GM23338 (cell line): ENCODE data around the gene SIVA1.

Source experiments
- CREB1 ChIP-seq: fragments of 250-450 bp; sonication (Bioruptor Pico); IDR thresholded peaks from 2 replicates; pipeline ENCODE4 v1.5.0; 2020; ENCODE audit warnings: low read depth, mild to moderate bottlenecking, moderate library complexity
- ETS1 ChIP-seq: IDR thresholded peaks from 2 replicates; pipeline ENCODE4 v1.6.1; 2016; ENCODE audit warnings: antibody characterized with exemption
- EZH2 ChIP-seq: fragments of 200-600 bp; sonication (generic); IDR thresholded peaks from one replicate; pipeline ENCODE4 v1.8.0; 2017; ENCODE audit warnings: antibody characterized with exemption, mild to moderate bottlenecking, low read depth; ENCODE audit not compliant: unreplicated experiment
- EZH2phosphoT487 ChIP-seq: fragments of 200-600 bp; sonication (generic); IDR thresholded peaks from one replicate; pipeline ENCODE4 v1.8.1; 2018; ENCODE audit warnings: antibody characterized with exemption; ENCODE audit not compliant: unreplicated experiment
- JUNB ChIP-seq: IDR thresholded peaks from one replicate; pipeline ENCODE4 v1.6.1; 2016; ENCODE audit warnings: antibody characterized with exemption; ENCODE audit not compliant: unreplicated experiment
- NANOG ChIP-seq: IDR thresholded peaks from 2 replicates; pipeline ENCODE4 v1.6.1; 2016; ENCODE audit warnings: antibody characterized with exemption, borderline replicate concordance
- POLR2AphosphoS5 ChIP-seq: IDR thresholded peaks from 2 replicates; pipeline ENCODE4 v1.6.1; 2016; ENCODE audit warnings: antibody characterized with exemption, low read depth
- REST ChIP-seq: IDR thresholded peaks from one replicate; pipeline ENCODE4 v1.6.1; 2018; ENCODE audit warnings: antibody characterized with exemption; ENCODE audit not compliant: unreplicated experiment
- STAT1 ChIP-seq: IDR thresholded peaks from one replicate; pipeline ENCODE4 v1.6.1; 2016; ENCODE audit warnings: antibody characterized with exemption; ENCODE audit not compliant: unreplicated experiment
- ZNF114 ChIP-seq: fragments of 250-450 bp; sonication (Bioruptor Pico); IDR thresholded peaks from 2 replicates; pipeline ENCODE4 v1.5.0; 2020; ENCODE audit warnings: mild to moderate bottlenecking, moderate library complexity
- ZNF331 ChIP-seq: fragments of 250-450 bp; sonication (Bioruptor Pico); IDR thresholded peaks from 2 replicates; pipeline ENCODE4 v1.5.0; 2020; ENCODE audit warnings: low read depth, mild to moderate bottlenecking, moderate library complexity
- ZNF462 ChIP-seq: fragments of 250-450 bp; sonication (Bioruptor Pico); IDR thresholded peaks from 2 replicates; pipeline ENCODE4 v1.5.0; 2020; ENCODE audit warnings: mild to moderate bottlenecking, moderate library complexity
- TF ChIP-seq, protein P1 (sequence below), 2 experiments: fragments of 200-600 bp in 1 of 2; sonication (generic) in 1 of 2; conservative IDR thresholded peaks; 2 replicates each; pipeline versions ENCODE4 v1.5.1 to v1.6.1; 2016 to 2017; ENCODE audit warnings: antibody characterized with exemption in 2 of 2, low read depth in 2 of 2, mild to moderate bottlenecking in 2 of 2, moderate library complexity in 1 of 2

GRCh38 chr14:104784846-104785707 lies 32.1 kb downstream of the SIVA1 start:
- no peak for TF ChIP-seq REST
- TF ChIP-seq, protein P1, sequence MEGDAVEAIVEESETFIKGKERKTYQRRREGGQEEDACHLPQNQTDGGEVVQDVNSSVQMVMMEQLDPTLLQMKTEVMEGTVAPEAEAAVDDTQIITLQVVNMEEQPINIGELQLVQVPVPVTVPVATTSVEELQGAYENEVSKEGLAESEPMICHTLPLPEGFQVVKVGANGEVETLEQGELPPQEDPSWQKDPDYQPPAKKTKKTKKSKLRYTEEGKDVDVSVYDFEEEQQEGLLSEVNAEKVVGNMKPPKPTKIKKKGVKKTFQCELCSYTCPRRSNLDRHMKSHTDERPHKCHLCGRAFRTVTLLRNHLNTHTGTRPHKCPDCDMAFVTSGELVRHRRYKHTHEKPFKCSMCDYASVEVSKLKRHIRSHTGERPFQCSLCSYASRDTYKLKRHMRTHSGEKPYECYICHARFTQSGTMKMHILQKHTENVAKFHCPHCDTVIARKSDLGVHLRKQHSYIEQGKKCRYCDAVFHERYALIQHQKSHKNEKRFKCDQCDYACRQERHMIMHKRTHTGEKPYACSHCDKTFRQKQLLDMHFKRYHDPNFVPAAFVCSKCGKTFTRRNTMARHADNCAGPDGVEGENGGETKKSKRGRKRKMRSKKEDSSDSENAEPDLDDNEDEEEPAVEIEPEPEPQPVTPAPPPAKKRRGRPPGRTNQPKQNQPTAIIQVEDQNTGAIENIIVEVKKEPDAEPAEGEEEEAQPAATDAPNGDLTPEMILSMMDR (conservative IDR thresholded peaks at IDR 0.05; ENCODE audit: low read depth in 2 of 2), result no peak
- TF ChIP-seq EZH2phosphoT487, result no peak
- TF ChIP-seq EZH2, result no peak
- TF ChIP-seq JUNB, result no peak
- TF ChIP-seq STAT1, result no peak
- no peak for TF ChIP-seq POLR2AphosphoS5
- no peak for TF ChIP-seq ZNF331 (CRISPR knock-in tag)
- no peak for TF ChIP-seq NANOG
- no peak for TF ChIP-seq CREB1 (CRISPR knock-in tag)
- TF ChIP-seq ZNF114 (CRISPR knock-in tag), result no peak
- TF ChIP-seq ETS1, result no peak
- TF ChIP-seq ZNF462 (CRISPR knock-in tag), result no peak
